K562 (cell line): ENCODE data around the gene C17orf114.

Experiments used
- CCNT2 ChIP-seq: IDR thresholded peaks from 2 replicates; pipeline ENCODE4 v1.6.1; 2011; ENCODE audit warnings: borderline replicate concordance, low read depth, mild to moderate bottlenecking, moderate library complexity, mixed read lengths, low read length; ENCODE audit not compliant: insufficient read length; ENCODE audit errors: extremely low read depth
- FOXK1 ChIP-seq: sonication (generic); formaldehyde crosslinking; IDR thresholded peaks from 2 replicates; pipeline ENCODE4 v1.8.0; 2022; ENCODE audit warnings: missing genetic modification reagents, mild to moderate bottlenecking, borderline replicate concordance
- POLR3G ChIP-seq: IDR thresholded peaks from 2 replicates; pipeline ENCODE4 v1.6.1; 2011; ENCODE audit not compliant: insufficient read length, insufficient replicate concordance; ENCODE audit errors: extremely low read depth
- RREB1 ChIP-seq: fragments of 250-450 bp; sonication (Bioruptor Pico); IDR thresholded peaks from 2 replicates; pipeline ENCODE4 v1.4.0; 2020
- TEAD1 ChIP-seq, 2 experiments: fragments of 450-650 bp in 1 of 2; sonication (generic) in 1 of 2; formaldehyde crosslinking; IDR thresholded peaks; 2 replicates each; pipeline versions ENCODE4 v1.4.0 to v1.8.0; 2020 to 2022; ENCODE audit warnings: mild to moderate bottlenecking in 2 of 2, missing genetic modification reagents in 1 of 2
- USF2 ChIP-seq: sonication (generic); formaldehyde crosslinking; IDR thresholded peaks from 2 replicates; pipeline ENCODE4 v1.5.0; 2020; ENCODE audit warnings: missing genetic modification reagents
- TF ChIP-seq, protein P1 (sequence below), 3 experiments: IDR thresholded peaks in 2 of 3; conservative IDR thresholded peaks in 1 of 3; 2 replicates each; pipeline ENCODE4 v1.5.1; 2011 to 2012; ENCODE audit warnings: low read length in 3 of 3, mild to moderate bottlenecking in 3 of 3, control low read depth in 2 of 3, improper control_type of control experiment in 1 of 3, inconsistent platforms in 1 of 3, low read depth in 1 of 3, mixed read lengths in 1 of 3, moderate library complexity in 1 of 3; ENCODE audit not compliant: insufficient read depth in 2 of 3

- TF ChIP-seq TEAD1 (CRISPR knock-in tag; IDR thresholded peaks at IDR 0.05) = no peak
- TF ChIP-seq CCNT2 = no peak
- no peak for TF ChIP-seq USF2 (CRISPR knock-in tag)
- TF ChIP-seq, protein P1, sequence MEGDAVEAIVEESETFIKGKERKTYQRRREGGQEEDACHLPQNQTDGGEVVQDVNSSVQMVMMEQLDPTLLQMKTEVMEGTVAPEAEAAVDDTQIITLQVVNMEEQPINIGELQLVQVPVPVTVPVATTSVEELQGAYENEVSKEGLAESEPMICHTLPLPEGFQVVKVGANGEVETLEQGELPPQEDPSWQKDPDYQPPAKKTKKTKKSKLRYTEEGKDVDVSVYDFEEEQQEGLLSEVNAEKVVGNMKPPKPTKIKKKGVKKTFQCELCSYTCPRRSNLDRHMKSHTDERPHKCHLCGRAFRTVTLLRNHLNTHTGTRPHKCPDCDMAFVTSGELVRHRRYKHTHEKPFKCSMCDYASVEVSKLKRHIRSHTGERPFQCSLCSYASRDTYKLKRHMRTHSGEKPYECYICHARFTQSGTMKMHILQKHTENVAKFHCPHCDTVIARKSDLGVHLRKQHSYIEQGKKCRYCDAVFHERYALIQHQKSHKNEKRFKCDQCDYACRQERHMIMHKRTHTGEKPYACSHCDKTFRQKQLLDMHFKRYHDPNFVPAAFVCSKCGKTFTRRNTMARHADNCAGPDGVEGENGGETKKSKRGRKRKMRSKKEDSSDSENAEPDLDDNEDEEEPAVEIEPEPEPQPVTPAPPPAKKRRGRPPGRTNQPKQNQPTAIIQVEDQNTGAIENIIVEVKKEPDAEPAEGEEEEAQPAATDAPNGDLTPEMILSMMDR (IDR thresholded peaks at IDR 0.05 in 2 of 3, conservative IDR thresholded peaks at IDR 0.05 in 1 of 3; ENCODE audit: insufficient read depth in 2 of 3, low read depth in 1 of 3, low read length in 3 of 3) = no peak
- no peak for TF ChIP-seq POLR3G
- no peak for TF ChIP-seq RREB1 (CRISPR knock-in tag)
- TF ChIP-seq FOXK1 (CRISPR knock-in tag) = no peak
These were observed 49.0 kb upstream of the C17orf114 start for GRCh38 chr17:4851084-4851483.
